GM12878 (cell line): ENCODE results near the gene IL11. TPM values are rescaled to one million over a fixed set of nuclear protein-coding genes. Genes with fewer than 3 reads are reported as not detected.
A peak's percentile ranks its signal among the peaks of the same experiment; 100 is the strongest.

Experiments used
- ATAC-seq: fragments of 200-7000 bp; cut with Tn5 transposase; 3 replicates; pipeline ENCODE4 v1.9.1; 2020; ENCODE audit warnings: mild to moderate bottlenecking, moderate library complexity
- BruUV-seq: library from RNA; stranded (reverse); fragments of 400-500 nt; replicated peaks from 2 replicates; lab custom pipeline; 2021; lab: Mats Ljungman, UMichigan
- CTCF ChIA-PET: fragments of 300-600 bp; sonication (Branson Sonifier 250); formaldehyde crosslinking; extraction: SDS; loops from one replicate; lab custom pipeline; 2021; ENCODE audit warnings: inconsistent platforms; lab: Yijun Ruan, JAX
- POLR2A ChIA-PET: fragments of 350-600 bp; formaldehyde crosslinking; extraction: SDS; loops from one replicate; lab custom pipeline; 2021; ENCODE audit warnings: inconsistent platforms; lab: Charles Lee
- RAD21 ChIA-PET: fragments of 300-600 bp; sonication (Branson Sonifier 250); formaldehyde crosslinking; loops from one replicate; lab custom pipeline; 2023; ENCODE audit warnings: antibody characterized with exemption; ENCODE audit not compliant: unreplicated experiment; lab: Charles Lee
- SMC1A ChIA-PET: fragments of 300-600 bp; sonication (Branson Sonifier 250); formaldehyde crosslinking; loops from one replicate; lab custom pipeline; 2023; ENCODE audit not compliant: unreplicated experiment, uncharacterized antibody; lab: Charles Lee
- DNase-seq: peaks from one replicate; pipeline ENCODE4 v3.0.0-alpha.2; 2011; ENCODE audit warnings: low read depth, low spot score
- FAIRE-seq: peaks from 3 replicates; lab custom pipeline; 2011; peaks lifted over from hg19 to GRCh38; lab: Jason Lieb, UNC
- H2AFZ ChIP-seq: 2 replicates; pipeline ENCODE4 v1.6.0; 2011; ENCODE audit warnings: low read depth, low read length, control low read depth; ENCODE audit not compliant: control insufficient read depth
- H3K27ac ChIP-seq: 2 replicates; pipeline ENCODE4 v1.5.1; 2011; ENCODE audit warnings: control low read depth; ENCODE audit not compliant: control insufficient read depth, insufficient read depth
- H3K27me3 ChIP-seq, 2 experiments: replicated peaks in 1 of 2; 2 replicates each; pipeline versions ENCODE4 v1.6.0 to v1.6.1; 2011; ENCODE audit warnings: low read length in 1 of 2; ENCODE audit not compliant: control insufficient read depth in 2 of 2, insufficient read depth in 2 of 2
- H3K36me3 ChIP-seq, 2 experiments: 2 replicates each; pipeline ENCODE4 v1.5.1; 2011; ENCODE audit warnings: low read length in 1 of 2; ENCODE audit not compliant: control insufficient read depth in 2 of 2, insufficient read depth in 2 of 2
- H3K4me1 ChIP-seq: 2 replicates; pipeline ENCODE4 v1.6.1; 2011; ENCODE audit warnings: mild to moderate bottlenecking, low read length, moderate library complexity, mixed read lengths; ENCODE audit not compliant: control insufficient read depth, insufficient read depth
- H3K4me2 ChIP-seq: 2 replicates; pipeline ENCODE4 v1.6.0; 2011; ENCODE audit warnings: control low read depth; ENCODE audit not compliant: control insufficient read depth, insufficient read depth
- H3K4me3 ChIP-seq: fragments of 200-600 bp; sonication (generic); 2 replicates; pipeline ENCODE4 v1.5.1; 2016
- H3K79me2 ChIP-seq: 2 replicates; pipeline ENCODE4 v1.6.0; 2011; ENCODE audit warnings: low read length; ENCODE audit not compliant: control insufficient read depth, insufficient read depth
- H3K9ac ChIP-seq: 2 replicates; pipeline ENCODE4 v1.8.0; 2011; ENCODE audit warnings: low read length, control low read depth, mixed read lengths; ENCODE audit not compliant: control insufficient read depth, insufficient read depth
- H3K9me3 ChIP-seq: replicated peaks from 3 replicates; pipeline ENCODE4 v1.5.1; 2011; ENCODE audit warnings: mild to moderate bottlenecking, low read length; ENCODE audit not compliant: control insufficient read depth, insufficient read depth
- H4K20me1 ChIP-seq: 2 replicates; pipeline ENCODE4 v1.6.0; 2011; ENCODE audit not compliant: control insufficient read depth, insufficient read depth
- ATF2 ChIP-seq: IDR thresholded peaks from 2 replicates; pipeline ENCODE4 v1.6.1; 2012; ENCODE audit warnings: low read length, inconsistent platforms
- BHLHE40 ChIP-seq, 2 experiments: fragments of 450-650 bp in 1 of 2; IDR thresholded peaks; 2 replicates each; pipeline ENCODE4 v1.6.1; 2011 to 2017; ENCODE audit warnings: low read depth in 2 of 2, borderline replicate concordance in 1 of 2, improper control_type of control experiment in 1 of 2, low read length in 1 of 2, mild to moderate bottlenecking in 1 of 2
- GATAD2B ChIP-seq: fragments of 450-650 bp; conservative IDR thresholded peaks from 2 replicates; pipeline ENCODE4 v1.6.1; 2017; ENCODE audit warnings: low read depth, mild to moderate bottlenecking, moderate library complexity
- HDAC6 ChIP-seq: fragments of 200-600 bp; sonication (generic); IDR thresholded peaks from one replicate; pipeline ENCODE4 v1.8.0; 2017; ENCODE audit warnings: antibody characterized with exemption; ENCODE audit not compliant: unreplicated experiment
- IKZF1 ChIP-seq: fragments of 450-650 bp; conservative IDR thresholded peaks from 2 replicates; pipeline ENCODE4 v1.6.1; 2017; ENCODE audit warnings: antibody characterized with exemption, mild to moderate bottlenecking
- LARP7 ChIP-seq: fragments of 450-650 bp; IDR thresholded peaks from 2 replicates; pipeline ENCODE4 v1.6.1; 2017; ENCODE audit warnings: mild to moderate bottlenecking
- NR2F1 ChIP-seq: fragments of 450-650 bp; conservative IDR thresholded peaks from 2 replicates; pipeline ENCODE4 v1.6.1; 2017; ENCODE audit warnings: mild to moderate bottlenecking
- POLR2AphosphoS5 ChIP-seq: IDR thresholded peaks from 2 replicates; pipeline ENCODE4 v1.6.1; 2011; ENCODE audit warnings: mild to moderate bottlenecking, low read length, inconsistent platforms
- RB1 ChIP-seq: fragments of 450-650 bp; formaldehyde crosslinking; IDR thresholded peaks from 2 replicates; pipeline ENCODE4 v1.6.1; 2017; ENCODE audit warnings: mild to moderate bottlenecking, borderline replicate concordance
- SIN3A ChIP-seq: IDR thresholded peaks from 2 replicates; pipeline ENCODE4 v1.6.1; 2012; ENCODE audit warnings: low read depth, low read length, improper control_type of control experiment
- YY1 ChIP-seq: IDR thresholded peaks from 2 replicates; pipeline ENCODE4 v1.6.1; 2011; ENCODE audit warnings: low read depth, mild to moderate bottlenecking, low read length
- ZNF217 ChIP-seq: fragments of 450-650 bp; IDR thresholded peaks from 2 replicates; pipeline ENCODE4 v1.6.1; 2017; ENCODE audit warnings: antibody characterized with exemption, mild to moderate bottlenecking
- WGBS: methylation state at CpG from one replicate; pipeline ENCODE4 v1.1.6; 2016; ENCODE audit warnings: low lambda C conversion rate; ENCODE audit not compliant: insufficient replicate concordance, insufficient coverage; ENCODE audit errors: missing lambda C conversion rate; 5-methylcytosine and 5-hydroxymethylcytosine counted together
- in situ Hi-C: fragments of 300-500 bp; cut with MboI; formaldehyde crosslinking; loops from 9 replicates; pipeline ENCODE4 v1.14.3; 2018; ENCODE audit warnings: mixed read lengths
- intact Hi-C: fragments of 100-400 bp; cut with micrococcal nuclease; formaldehyde crosslinking; loops from one replicate; pipeline ENCODE4 v1.14.2; 2022; ENCODE audit not compliant: unreplicated experiment
- polyA plus RNA-seq, 11 experiments: library from polyadenylated mRNA; depleted of rRNA in 4 of 11; unstranded in 6 of 11; stranded (reverse) in 5 of 11; fragments of >200 nt; fragmentation: Nextera tagmentation in 4 of 11; fragmentation: Illumina TruSeq in 1 of 11; extraction: Ambion mirVana in 4 of 11; extraction: Trizol in 1 of 11; gene quantifications; 1 replicate in 1 of 11; 2 replicates in 10 of 11; pipeline versions ENCODE4 v1.2.1 to v1.2.3, GENCODE V29; 2011 to 2016; ENCODE audit warnings: inconsistent platforms in 2 of 11, missing spikeins in 2 of 11, low read depth in 1 of 11
- total RNA-seq, 4 experiments: library from RNA; depleted of rRNA in 3 of 4; stranded (reverse); fragments of >200 nt in 3 of 4; fragmentation: Illumina TruSeq in 1 of 4; extraction: Trizol in 1 of 4; gene quantifications; 2 replicates each; pipeline versions ENCODE4 v1.2.1 to v1.2.3, GENCODE V29; 2013 to 2021
- TF ChIP-seq, protein P1 (sequence below): fragments of 450-650 bp; IDR thresholded peaks from 2 replicates; pipeline ENCODE4 v1.6.1; 2017; ENCODE audit warnings: mild to moderate bottlenecking, moderate library complexity
- TF ChIP-seq, protein P2 (sequence below): fragments of 450-650 bp; IDR thresholded peaks from 2 replicates; pipeline ENCODE4 v1.6.1; 2018; ENCODE audit warnings: borderline replicate concordance, mild to moderate bottlenecking; ENCODE audit not compliant: partially characterized antibody

IL11 gene
- total and polyA plus RNA-seq, 10 of the 15 experiments (the other 5 are each of a cell fraction or from before 2014, with no cell fraction given): 0.15 TPM; not detected in 9

DNA sequence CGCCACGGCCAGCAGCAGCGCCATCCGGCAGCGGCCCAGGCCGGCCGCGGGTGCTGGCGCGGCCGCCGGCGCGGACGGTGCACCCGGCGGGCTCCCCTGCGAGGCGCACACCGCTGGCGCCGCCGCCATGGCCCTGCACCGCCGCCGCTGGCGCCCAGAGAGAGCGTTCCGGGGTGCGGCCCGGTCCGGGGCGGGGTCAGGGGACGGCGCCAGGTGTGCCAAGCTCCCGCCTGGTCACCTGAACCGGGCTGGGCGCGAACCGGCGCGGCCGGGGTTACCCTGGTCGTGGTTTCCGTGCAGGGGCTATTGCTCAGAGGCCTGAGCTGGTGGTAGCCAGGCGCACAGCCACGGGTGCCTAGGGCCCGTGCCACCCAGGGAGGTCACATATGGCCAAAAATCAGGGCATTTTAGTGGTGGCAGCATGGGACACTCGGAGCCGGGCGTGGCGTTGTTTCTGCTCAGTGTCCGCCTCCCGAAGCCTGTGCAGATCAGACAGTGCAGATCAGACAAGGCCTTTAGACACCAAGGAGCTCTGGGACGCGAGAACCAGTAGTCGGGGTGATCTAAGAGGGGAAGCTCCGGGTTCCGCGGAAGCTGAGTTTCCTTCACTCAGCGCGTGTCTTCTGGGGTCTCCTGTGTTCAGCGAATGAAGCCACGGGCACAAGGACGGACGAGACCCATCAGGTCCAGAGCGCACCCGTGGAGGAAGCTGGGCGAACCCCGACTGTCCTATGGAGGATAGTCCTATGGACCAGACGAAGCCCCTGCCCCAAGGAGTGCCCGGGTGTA lies 14.1 kb upstream of the IL11 start, which contains the start of gene TMEM238:
TSS of gene TMEM238 (minus strand) at position 162 of the 789 bp plus-strand sequence. CDS start at position 129, 33 bp downstream.
- Histone ChIP-seq H3K4me2 (peak within 1 kb of the TSS; percentile 74), H2AFZ (peak within 1 kb of the TSS; percentile 26), H3K79me2 (peaks cover 39% of the 10 kb centered on the region), H3K4me3 (peak within 1 kb of the TSS; percentile 72), H3K9me3 (no peaks in the 10 kb centered on the region), H3K9ac (peak within 1 kb of the TSS; percentile 77), H3K27me3 (no peaks in the 10 kb centered on the region), H3K36me3 (peaks cover 16 to 20% of the 10 kb centered on the region in 2 experiments; a peak in 3 of 4 replicates), H4K20me1 (peaks cover 11% of the 10 kb centered on the region), H3K27ac (peak within 1 kb of the TSS; percentile 89), H3K4me1 (peaks cover 28% of the 10 kb centered on the region)
- ChIA-PET RAD21 (interaction anchor here (1.0 to 3.1 kb wide), 14 partner anchors 20 to 267 kb away, joined by 3 to 28 read pairs (median 4); partner anchors contain the start of genes FIZ1, ISOC2, KMT5C and PPP1R12C), POLR2A (interaction anchor here (0.5 to 3.1 kb wide), 17 partner anchors 16 to 270 kb away, joined by 3 to 26 read pairs (median 5); partner anchors contain the start of genes FIZ1, HSPBP1, KMT5C and PPP6R1), CTCF (interaction anchor here (0.6 to 3.4 kb wide), 16 partner anchors 13 to 730 kb away, joined by 3 to 49 read pairs (median 4); partner anchors contain the start of genes HSPBP1, KMT5C, PPP6R1 and ZNF865), SMC1A (interaction anchor here (1.0 to 3.1 kb wide), 9 partner anchors 19 to 244 kb away, joined by 3 to 22 read pairs (median 3); partner anchors contain the start of gene KMT5C)
- WGBS: under 1% methylated on average over 70 of the region's 72 CpGs
- in situ Hi-C loops (no loop called here), intact Hi-C loops (loop anchor here (5.0 to 10.0 kb wide), 3 partner anchors 82 to 770 kb away; partner anchors contain the start of gene PPP6R1)
- FAIRE-seq (no peak), ATAC-seq (peak; percentile 19), DNase-seq (no peak)
- no TSS peak for BruUV-seq
- peak; percentile 65 for TF ChIP-seq GATAD2B
- 0 out of 2 replicates have a peak, but pooled peaks have one; percentile 3 for TF ChIP-seq SIN3A
- TF ChIP-seq YY1: peak; percentile 70
- no peak for TF ChIP-seq ATF2
- TF ChIP-seq ZNF217: peak; percentile 55; the same call in 1 of the 2 replicates
- peak; percentile 32 for TF ChIP-seq IKZF1
- TF ChIP-seq, protein P1, sequence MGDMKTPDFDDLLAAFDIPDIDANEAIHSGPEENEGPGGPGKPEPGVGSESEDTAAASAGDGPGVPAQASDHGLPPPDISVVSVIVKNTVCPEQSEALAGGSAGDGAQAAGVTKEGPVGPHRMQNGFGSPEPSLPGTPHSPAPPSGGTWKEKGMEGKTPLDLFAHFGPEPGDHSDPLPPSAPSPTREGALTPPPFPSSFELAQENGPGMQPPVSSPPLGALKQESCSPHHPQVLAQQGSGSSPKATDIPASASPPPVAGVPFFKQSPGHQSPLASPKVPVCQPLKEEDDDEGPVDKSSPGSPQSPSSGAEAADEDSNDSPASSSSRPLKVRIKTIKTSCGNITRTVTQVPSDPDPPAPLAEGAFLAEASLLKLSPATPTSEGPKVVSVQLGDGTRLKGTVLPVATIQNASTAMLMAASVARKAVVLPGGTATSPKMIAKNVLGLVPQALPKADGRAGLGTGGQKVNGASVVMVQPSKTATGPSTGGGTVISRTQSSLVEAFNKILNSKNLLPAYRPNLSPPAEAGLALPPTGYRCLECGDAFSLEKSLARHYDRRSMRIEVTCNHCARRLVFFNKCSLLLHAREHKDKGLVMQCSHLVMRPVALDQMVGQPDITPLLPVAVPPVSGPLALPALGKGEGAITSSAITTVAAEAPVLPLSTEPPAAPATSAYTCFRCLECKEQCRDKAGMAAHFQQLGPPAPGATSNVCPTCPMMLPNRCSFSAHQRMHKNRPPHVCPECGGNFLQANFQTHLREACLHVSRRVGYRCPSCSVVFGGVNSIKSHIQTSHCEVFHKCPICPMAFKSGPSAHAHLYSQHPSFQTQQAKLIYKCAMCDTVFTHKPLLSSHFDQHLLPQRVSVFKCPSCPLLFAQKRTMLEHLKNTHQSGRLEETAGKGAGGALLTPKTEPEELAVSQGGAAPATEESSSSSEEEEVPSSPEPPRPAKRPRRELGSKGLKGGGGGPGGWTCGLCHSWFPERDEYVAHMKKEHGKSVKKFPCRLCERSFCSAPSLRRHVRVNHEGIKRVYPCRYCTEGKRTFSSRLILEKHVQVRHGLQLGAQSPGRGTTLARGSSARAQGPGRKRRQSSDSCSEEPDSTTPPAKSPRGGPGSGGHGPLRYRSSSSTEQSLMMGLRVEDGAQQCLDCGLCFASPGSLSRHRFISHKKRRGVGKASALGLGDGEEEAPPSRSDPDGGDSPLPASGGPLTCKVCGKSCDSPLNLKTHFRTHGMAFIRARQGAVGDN: no peak; the same call in 1 of the 2 replicates
- TF ChIP-seq RB1: 0 out of 2 replicates have a peak, but pooled peaks have one; percentile 74
- TF ChIP-seq, protein P2, sequence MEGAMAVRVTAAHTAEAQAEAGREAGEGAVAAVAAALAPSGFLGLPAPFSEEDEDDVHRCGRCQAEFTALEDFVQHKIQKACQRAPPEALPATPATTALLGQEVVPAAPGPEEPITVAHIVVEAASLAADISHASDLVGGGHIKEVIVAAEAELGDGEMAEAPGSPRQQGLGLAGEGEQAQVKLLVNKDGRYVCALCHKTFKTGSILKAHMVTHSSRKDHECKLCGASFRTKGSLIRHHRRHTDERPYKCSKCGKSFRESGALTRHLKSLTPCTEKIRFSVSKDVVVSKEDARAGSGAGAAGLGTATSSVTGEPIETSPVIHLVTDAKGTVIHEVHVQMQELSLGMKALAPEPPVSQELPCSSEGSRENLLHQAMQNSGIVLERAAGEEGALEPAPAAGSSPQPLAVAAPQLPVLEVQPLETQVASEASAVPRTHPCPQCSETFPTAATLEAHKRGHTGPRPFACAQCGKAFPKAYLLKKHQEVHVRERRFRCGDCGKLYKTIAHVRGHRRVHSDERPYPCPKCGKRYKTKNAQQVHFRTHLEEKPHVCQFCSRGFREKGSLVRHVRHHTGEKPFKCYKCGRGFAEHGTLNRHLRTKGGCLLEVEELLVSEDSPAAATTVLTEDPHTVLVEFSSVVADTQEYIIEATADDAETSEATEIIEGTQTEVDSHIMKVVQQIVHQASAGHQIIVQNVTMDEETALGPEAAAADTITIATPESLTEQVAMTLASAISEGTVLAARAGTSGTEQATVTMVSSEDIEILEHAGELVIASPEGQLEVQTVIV: no peak
- peak in 1 of 2 experiments; percentile 49; a peak in 2 of 4 replicates for TF ChIP-seq BHLHE40 (IDR thresholded peaks at IDR 0.05; ENCODE audit: borderline replicate concordance in 1 of 2, low read depth in 2 of 2, low read length in 1 of 2)
- no peak for TF ChIP-seq POLR2AphosphoS5
- 0 out of 2 replicates have a peak, but pooled peaks have one; percentile 47 for TF ChIP-seq NR2F1
- peak; percentile 92 for TF ChIP-seq LARP7
- peak; percentile 70 for TF ChIP-seq HDAC6
